GM19452 (cell line): ENCODE results near the gene LSM11.

Source experiments
- ATAC-seq: cut with Tn5 transposase; IDR thresholded peaks from one replicate; pipeline ENCODE4 v1.9.1; 2021; ENCODE audit not compliant: unreplicated experiment

Gene LSM11

DNA sequence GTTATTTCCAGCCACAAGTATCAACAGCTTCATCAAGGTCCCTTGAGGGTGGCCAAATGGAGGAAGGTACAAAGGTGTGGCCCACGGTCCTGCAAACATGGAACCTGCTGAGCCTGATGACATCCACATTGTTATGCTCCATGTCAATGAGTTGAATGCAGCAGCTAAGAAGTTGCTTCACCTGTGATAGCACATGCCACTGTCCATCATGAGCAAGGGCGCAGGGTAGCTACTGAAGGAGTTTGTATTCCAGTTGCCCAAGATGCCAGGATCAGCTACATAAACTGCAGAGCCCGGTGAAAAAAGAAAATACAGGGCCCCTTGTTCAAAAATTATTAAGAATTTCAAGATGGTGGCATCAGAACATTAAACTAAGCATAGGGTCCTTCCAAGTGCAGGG, 24.2 kb downstream of the LSM11 start:
- no peak for ATAC-seq

DNA sequence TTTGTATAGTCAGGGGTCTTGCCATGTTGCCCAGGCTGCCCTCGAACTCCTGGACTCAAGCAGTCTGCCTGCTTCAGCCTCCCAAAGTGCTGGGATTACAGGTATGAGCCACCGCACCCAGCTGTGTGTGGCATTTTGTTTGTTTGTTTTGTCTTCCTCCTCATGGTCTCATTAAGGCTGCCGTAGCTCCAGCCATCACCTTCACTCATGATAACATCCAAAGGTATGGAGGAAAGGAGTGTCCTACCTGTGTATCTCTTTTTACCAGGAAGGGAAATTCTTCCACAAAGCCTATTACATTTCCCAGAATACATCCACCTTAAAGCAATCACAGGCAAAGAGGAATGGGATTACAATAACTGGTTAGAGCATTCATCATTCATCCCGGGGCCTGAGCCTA, 27.2 kb downstream of the LSM11 start:
- ATAC-seq: no peak

DNA sequence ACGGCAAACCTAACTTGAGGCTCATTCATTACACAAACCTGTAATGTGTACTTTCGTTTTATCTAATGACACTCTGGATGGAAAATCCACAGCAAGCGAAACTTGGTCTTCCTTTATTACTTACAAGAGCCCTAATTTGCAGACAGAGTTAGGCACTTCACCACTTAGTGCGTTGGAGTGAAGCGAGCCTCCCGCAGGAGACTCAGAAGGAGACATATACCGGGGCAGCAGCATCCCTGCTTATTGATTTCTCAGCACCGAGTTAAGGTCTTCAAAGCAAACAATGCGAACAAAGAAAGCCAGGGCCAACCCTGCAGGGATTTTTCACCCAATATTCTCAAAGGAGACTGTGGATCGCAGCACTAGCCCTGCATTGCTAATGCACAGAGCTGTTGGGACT, 28.6 kb downstream of the LSM11 start:
- ATAC-seq: no peak

DNA sequence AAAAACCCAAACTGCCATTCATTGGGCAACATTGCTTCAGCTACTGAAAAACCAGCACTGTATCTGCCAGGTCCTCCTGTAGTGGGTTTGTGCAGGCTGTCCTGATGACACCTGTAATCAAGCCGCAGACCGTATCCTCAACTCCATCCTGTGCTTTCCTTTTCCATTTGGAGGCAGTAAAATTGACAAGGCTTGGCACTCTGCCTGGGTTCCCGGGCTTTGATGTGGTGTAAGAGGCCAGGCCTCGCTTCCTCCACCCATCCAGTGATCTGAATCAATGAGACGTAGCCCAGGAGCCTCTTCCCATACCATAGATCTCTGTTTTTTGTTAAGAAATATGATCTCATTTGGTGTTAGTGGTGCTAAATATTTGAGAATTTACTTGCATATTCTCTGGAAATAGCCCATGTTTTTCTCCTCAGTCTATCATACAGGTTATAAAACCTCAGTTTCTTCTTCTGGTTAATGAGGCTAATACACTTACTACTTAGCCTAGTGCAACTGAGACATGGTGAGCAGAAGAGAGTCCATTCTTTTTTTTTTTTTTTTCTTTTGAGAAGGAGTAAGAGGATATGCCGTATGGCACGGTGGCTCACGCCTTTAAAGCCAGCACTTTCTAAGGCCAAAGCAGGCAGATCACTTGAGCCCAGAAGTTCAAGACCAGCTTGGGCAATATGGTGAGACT, 34.8 kb downstream of the LSM11 start:
- no peak for ATAC-seq

DNA sequence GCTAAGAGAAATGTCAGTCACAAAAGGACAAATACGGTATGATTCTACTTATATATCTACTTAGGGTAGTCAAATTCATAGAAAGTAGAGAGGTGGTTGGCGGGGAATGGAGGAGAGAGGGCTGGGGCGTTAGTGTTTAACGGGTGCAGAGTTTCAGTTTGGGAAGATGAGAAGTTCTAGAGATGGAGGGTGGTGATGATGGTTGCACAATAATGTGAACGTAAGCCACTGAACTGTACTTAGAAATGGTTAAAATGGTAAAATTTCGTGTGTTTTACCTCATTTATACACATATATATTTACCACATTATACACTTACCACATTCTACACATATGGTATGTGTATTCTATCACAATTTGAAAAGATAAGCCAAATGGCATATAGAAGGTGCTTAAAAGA, 35.7 kb downstream of the LSM11 start:
- no peak for ATAC-seq

DNA sequence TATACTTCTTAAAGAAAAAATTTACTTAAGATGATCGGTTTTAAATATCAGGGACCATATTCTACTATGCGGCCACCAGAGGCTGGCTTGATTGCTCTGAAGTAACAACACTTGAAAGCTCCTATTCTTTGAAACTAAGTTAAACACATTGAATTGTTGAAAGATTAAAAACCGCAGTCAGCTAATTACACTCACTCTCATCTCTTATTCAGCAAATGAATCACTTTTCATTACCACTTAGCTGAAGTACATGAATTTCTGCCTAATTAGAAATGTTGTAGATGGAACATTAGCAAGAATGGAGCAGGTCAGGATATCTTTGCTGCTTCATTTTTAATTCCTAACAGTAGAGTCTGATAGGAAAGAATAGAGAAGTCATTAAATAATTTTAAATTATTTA, 42.3 kb downstream of the LSM11 start:
- no peak for ATAC-seq

DNA sequence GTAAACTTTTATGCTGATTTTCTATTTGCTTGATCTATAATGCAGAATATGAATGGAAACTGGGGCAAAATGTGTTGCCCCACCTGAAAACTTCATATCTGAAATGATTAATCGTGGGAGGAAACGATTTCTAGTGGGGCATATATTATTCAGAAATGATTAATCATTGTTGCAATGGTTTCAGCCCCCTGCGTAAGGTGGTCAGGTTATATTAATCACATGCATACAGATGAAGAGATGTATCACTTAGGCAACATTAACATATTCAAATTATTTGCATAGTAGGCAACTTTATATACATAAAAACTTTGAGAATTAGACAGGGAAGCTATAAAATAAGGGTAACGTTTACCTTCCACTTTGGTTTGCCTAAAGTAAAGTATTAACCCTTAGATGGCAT, 49.8 kb downstream of the LSM11 start:
- no peak for ATAC-seq

DNA sequence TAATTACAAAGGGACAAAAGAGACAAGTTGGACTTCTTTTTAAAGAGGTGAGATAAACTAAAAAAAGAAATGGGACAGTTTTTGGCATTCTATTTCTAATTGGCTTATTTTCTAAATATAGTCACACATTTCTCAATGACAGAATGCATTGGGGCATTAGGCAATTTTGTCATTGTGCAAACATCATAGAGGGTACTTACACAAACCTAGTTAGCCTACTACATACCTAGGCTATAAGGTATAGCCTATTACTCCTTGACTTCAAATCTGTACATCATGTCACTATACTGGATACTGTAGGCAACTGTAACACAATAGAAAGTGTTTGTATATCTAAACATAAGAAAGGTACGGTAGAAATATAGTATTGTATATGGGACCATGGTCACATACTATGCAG, 56.1 kb downstream of the LSM11 start:
- no peak for ATAC-seq

DNA sequence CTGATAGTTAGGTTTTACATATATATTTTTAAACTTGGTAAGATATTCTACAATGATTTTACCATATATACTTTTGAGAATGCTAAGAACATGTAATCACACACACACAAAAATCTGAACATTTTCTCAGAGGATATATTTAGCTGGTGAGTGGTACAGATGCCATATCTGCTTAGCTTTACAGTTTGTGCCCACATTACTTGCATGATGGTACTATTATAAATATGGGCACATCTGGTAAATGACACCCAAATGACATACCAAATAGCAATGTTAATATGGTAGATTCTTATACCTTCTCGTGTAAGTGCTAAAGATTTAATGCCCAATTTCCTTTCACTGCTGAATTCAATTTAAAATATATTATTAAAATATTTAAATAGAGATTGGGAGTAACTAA, 56.6 kb downstream of the LSM11 start:
- no peak for ATAC-seq

DNA sequence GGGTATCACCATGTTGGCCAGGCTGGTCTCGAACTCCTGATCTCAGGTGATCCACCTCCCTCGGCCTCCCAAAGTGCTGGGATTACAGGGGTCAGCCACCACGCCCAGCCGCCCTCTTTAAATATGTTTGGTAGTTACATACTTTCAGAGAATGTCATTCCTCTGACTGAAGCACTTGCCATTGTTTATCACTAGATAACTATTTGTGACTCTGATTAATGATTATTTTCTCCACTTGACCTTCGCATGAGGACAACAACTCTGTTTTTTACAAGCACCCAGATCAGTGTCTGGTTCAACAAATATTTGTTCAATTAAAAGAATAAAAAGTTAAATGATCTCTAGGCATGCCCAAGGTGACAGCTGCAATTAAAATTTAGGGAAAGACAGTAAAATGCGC, 59.2 kb downstream of the LSM11 start:
- ATAC-seq: no peak

DNA sequence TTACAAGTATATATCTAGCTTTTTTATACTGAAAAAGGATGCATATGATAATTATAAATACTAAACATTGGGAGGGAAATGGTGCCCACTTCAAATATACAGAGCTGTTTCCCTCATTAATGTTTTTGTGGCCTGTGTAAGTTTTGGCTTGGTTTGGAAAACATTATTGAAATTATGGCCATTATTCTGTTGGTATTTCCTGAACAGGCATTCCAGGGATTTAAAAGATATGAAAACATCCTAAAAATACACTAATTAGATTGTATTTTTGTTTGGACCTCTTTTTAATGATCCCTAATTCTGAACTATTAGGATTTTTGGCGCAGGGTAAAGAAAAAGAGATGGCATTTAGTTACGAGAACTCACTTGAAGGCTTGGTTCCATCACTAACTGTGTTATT, 64.5 kb downstream of the LSM11 start:
- no peak for ATAC-seq
